Amygdala (tissue), 56 donors: ENCODE results near the gene MNT.

Source experiments
- DNase-seq, 56 donors: peaks; one replicate each; lab custom pipeline; 2025; lab: John Stamatoyannopoulos, UW

MNT gene

DNA sequence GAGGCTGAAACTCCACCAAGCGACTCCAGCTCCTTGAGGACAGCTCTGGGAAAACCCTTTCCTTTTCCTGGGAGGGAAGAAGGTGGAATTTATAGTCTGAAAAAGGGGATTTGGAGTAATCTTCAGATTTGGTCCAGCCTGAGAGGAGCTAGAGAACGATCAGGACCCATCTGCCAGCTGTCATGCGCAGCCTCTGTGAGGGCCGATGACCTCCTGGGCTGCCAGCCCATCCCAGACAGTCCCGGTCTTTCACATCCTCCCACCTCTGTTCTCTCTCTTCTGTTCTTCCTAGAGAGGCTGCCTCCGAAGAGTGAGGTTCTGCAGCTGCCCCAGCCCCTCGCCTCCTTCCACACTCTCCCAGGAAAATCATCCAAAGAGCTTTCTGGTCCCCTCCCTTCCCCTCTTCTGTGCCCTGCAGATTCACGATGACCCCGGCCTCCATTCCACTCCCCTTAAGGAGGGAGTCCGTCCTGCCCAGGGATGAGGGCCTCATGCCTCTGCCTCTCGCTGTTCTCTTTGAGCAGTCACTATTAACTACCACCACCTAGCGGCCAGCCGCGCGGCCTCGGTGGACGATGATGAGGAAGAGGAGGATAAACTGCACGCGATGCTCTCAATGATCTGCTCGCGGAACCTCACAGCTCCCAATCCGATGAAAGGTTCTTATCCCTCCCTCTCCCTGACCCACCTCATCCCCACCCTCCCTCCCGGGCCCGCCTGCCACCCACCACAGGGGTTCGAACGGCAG is 33.9 kb downstream of the MNT start:
- peak in 10 of 56 donors; percentile 15 to 56 (median 31) for DNase-seq

DNA sequence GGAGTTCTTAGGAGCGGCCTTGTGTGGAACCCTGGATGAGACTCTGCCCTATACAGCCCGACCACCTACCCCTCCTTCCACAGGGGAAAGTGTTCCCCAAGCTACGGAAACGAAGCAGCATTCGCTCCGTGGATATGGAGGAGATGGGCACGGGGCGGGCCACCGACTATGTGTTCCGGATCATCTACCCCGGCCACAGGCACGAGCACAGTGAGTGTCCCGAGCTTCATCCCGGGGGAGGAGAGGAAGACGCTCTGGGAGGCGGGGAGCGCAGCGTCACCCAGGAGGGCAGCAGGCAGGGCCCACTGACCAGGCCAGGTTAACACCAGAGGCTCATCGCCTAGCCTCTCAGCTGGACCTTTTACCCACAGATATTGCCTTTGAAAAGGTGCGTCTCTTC is 35.7 kb downstream of the MNT start:
- DNase-seq, result no peak

DNA sequence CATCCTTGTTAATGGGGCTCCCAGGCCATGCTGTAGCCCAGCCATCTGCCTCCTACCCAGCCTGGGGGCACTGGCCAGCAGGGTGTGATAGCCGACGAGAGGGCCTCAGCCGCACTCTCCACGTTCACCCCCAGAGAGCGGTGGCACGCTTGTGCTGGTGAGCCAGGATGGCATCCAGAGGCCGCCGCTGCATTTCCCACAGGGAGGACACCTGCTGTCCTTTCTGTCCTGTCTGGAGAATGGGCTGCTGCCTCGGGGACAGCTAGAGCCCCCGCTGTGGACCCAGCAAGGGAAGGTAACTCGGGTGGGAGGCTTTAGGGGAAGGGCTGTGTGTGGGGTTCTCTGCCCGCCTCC is 36.1 kb downstream of the MNT start:
- DNase-seq, result no peak

DNA sequence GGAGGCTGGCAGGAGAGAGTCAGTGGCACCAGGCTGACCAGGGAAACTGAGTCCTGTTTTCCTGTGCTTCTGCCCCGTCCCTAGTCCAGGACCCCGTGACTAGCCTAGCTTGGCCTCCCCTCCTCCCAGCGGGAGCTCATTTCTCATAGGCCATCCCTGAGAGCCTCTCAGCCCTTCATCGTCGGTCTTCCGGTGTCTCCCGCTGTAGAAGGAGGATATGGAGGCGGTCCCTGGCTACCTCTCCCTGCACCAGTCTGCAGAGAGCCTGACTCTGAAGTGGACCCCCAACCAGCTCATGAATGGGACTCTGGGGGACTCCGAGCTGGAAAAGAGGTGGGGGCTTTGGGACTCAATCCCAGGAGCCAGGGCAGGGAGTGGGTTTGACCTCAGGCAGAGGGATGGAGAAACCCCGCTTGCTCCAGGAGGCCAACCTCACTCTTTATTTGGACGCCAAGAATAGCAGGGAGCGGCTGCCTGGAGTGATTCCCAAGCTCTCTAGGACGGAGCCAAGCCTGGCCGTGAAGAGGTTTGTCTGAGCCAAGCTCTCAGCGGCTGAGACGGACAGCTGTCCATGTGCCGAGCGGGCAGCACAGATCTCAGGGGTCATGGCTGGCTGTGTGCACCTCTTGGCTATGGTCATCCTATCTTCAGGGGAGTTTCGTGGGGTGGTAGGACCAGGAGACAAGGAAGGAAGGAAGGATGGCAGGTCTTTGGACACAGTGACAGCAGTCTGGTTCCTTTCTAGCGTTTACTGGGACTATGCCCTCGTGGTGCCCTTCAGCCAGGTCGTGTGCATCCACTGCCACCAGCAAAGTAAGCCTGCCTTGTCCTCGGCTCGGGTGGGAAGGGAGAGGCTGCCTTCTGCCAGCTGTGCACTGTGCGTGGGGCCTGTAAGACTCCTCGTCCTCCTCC is 36.8 kb downstream of the MNT start:
- peak in 15 of 56 donors; percentile 8 to 57 (median 37) for DNase-seq

DNA sequence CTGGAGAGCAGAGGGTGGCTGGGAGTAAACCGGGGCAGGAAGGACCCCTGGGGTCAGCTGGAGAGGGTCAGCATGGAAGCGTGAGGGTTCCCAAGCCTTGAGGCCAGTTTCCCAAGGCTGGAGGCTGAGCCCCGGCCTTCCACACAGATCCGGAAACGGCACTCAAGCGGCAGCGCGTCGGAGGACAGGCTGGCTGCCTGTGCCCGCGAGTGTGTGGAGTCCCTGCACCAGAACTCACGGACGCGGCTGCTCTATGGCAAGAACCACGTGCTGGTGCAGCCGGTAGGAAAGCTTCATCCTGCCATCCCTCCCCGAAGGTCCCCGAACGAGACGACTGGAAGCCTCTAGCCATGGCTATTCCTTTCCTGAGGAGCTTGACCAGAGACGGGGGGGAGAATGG is 37.5 kb downstream of the MNT start:
- no peak for DNase-seq

DNA sequence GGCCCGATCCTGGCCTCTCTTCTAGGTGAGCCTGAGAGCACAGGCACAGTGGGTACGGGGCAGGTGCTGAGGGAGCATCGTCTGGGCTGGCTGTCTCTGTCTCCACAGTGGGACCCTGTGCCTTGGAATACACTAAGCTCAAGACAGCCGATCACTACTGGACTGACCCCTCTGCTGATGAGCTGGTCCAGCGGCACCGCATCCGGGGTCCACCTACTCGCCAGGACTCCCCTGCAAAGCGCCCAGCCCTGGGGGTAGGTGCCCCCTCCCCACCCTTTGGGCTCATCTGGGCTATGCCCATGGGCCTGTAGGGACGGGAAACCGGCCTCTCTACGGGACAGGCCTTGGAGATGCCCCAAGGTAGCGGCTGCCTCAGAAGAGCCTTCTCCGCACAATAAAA is 38.0 kb downstream of the MNT start:
- no peak for DNase-seq

DNA sequence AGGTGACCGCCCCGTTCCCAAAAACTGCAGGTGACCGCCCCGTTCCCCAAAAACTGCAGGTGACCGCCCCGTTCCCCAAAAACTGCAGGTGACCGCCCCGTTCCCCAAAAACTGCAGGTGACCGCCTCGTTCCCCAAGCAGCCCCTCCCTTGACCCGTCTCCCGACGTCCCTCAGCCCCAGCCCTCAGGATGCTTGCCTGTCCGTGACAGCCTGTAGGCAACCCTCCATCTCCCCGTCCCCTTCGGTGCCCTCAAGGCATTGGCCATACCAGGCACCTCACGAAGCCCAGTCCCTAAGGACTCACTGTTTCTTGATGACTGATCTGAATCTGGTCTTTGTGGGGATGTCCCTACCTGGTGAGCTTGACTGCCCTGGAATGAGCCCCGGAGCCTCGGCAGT is 38.4 kb downstream of the MNT start:
- DNase-seq, result no peak

DNA sequence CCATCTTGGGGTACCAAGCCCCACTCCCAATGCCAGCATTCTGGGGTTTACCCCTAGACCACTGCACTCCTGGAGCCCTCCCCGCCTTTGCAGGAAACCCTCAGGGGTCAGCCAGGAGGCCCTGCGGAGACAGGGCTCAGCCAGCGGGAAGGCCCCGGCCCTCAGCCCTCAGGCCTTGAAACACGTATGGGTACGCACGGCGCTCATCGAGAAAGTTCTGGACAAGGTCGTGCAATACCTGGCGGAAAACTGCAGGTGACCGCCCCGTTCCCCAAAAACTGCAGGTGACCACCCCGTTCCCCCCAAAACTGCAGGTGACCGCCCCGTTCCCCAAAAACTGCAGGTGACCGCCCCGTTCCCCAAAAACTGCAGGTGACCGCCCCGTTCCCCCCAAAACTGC is 38.8 kb downstream of the MNT start:
- DNase-seq, result no peak

DNA sequence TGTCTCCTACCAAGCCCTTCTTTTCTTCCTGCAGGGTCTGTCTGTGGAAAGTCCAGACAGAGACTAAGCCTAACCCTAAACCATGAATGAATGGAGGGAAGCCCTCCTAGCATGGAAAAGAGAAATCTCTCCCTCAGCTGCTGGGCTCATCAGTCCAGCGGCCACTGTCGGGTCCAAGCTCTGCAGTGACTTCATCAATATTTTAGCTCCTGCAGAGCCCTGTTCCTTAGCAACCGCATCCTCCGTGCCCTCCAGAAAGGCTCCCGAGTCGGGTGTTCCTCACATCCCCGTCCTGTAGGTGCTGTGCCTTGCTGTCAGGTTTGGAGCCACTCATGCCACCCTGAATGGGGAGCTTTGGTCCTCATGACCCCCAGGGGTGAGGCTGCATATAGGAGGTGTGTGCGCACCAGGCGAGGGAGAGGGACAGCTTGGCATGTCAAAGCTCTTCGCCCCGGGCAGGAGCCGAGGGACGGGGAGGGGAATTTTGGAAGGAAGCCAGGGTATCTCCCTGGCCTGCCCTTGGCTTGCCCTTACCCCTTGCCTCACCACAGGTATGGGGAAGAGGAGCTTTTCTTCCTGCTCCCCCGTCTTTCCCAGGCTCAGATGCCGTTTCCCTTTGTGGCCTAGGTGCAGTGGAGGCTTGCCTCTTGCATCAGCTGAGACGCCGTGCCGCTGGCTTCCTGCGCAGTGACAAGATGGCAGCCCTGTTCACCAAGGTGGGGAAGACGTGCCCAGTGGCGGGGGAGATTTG is 39.7 kb downstream of the MNT start:
- DNase-seq, result no peak

DNA sequence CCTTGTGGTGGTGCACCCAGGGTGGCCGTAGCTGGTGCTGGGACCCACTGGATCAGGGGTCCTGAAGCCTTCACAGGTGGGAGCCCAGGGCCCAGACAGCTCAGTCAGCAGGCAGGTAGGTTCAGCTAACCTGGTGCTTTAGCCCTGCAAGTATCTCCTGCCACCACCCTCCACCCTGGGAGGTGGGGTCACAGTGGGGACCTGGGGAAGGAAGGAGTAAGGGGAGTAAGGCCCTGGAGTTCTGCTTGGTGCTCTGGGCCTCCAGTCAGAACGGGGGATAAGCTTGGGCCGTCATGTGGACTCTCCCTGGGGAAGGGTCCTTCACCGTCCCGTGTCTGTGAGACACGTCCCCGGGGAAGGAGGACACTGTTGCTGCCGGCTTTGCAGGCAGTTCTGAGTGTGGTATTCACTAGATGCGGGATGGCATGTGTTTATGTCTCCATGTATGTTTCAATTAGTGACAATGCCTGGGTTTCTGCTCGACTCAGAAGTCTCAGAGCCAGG is 42.9 kb downstream of the MNT start:
- DNase-seq, result no peak

DNA sequence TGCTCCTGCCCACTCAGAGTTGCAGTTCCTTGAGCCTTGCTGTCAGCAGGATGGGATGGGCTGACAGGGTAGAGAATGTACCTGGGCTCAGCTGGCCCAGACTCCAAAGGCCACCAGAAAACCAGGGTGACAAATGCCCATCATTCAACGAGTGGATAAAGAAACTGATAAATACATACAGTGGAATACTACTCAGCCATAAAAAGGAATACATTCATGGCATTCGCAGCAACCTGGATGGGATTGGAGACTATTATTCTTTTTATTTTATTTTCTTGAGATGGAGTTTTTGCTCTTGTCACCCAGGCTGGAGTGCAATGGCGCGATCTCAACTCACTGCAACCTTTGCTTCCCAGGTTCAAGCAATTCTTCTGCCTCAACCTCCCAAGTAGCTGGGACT is 43.6 kb downstream of the MNT start:
- DNase-seq, result no peak

DNA sequence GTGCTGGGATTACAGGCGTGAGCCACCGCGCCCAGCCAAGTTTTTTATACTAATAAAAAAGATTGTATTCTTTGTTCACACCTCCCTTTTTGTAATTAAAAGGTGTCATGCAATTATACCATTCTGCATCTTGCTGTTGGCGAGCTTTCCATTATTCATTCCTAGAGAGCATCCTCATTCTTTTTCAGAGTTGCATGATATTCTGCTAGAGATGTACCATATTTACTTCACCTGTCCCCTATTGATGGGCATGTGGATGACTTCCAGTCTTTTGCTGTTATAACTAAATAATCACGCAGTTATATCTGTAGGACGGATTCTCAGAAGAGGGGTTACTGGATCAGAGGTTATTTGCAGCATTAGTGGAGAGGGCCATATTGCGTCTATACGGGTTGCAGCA is 46.5 kb downstream of the MNT start:
- DNase-seq, result no peak

DNA sequence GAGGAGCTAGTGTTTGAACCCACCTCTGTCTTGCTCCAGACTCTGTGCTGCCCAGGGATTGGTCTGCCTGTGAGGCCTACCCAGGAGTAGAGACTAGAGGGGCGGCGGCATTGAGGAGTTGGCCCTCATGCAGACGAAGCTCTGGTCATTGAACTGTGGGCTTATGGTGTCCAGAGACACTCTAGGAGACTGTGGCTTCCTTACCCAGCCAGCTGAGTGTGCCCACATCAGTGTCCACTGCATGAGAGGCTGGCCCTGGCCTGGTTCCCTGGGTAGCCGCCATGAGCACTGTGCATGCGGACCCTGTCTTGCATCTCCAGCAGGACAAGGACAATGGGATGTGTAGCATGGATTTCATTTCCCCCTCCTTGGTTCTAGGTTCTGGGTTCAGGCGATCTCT is 49.6 kb downstream of the MNT start:
- DNase-seq, result no peak

DNA sequence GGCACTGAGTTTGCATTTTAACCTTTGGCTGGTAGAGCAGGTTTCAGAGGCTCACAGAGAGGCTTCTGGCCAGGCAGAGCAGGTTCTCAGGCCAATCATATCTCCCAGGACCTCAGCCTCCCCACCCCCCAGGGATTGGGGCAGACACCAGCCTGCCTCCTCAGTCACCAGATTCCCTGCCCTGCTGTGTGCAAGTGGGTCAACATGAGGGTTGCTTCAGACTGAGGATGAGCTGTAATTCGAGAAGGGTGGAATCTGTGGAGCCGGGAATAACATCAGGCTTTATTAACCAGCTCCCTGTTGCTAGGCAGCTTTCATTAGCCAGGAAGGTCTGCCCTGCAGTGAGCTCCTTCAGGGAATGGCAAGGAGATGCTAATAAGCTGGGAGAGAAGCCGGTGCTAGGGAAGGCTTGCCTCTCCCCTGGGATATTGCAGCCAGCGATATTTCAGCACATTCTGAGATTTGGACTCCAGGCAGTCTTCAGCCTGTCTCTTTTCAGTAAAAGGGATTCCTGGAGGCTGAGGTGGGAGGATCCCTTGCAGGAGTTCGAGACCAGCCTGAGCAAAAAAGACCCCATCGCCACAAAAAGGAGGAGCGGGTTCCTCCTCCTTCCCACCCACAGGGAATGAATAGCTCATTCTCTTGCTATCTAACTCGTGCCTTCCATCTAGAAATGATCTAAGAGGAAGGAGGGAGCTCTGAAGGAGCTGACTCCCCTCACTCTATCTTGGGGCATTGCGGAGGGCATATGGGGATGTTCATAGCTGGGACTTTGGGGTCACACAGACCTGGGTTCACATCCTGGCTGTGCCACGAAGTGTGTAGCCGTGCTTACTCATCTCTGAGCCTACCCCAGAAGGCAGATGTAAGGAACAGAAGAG is 52.8 kb downstream of the MNT start:
- peak in 27 of 56 donors; percentile 9 to 76 (median 38) for DNase-seq

DNA sequence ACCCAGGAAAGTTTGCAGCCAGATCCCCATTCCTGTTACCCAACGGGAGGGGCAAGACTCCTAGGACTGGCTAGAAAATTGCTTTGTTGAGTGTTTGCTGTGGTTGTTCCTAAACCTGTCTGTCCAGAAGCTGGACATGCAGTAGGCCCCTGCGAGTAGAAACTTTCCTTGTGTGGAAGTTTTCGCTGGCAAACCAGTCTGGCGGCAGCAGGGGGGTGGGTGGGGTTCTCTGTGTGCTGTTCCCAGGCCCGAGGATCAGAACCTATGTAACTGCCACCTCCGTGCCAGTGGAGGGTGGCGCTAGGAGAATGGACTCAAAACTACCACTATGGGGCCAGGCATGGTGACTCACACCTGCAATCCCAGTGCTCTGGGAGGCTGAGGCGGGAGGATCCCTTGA is 54.4 kb downstream of the MNT start:
- DNase-seq, result no peak

DNA sequence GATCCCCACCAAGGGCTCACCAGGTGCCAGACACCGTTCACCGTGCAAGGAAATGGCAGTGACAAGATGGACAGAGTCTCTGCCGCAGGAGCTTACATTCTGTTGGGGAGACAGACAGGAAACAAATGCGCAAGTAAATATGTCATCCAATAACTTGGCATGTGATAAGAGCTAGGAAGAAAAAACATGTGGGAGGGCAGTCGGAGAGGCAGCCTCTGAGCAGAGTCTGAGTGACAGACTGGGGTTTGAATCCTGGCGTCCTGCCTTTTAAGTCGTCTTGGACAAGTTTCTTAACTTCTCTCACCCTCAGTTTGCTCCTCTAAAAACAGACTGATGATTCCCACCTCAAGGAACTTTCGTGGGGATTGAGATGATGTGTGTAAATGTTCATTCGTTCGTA is 56.3 kb downstream of the MNT start:
- peak in 1 of 56 donors; percentile 25 for DNase-seq

DNA sequence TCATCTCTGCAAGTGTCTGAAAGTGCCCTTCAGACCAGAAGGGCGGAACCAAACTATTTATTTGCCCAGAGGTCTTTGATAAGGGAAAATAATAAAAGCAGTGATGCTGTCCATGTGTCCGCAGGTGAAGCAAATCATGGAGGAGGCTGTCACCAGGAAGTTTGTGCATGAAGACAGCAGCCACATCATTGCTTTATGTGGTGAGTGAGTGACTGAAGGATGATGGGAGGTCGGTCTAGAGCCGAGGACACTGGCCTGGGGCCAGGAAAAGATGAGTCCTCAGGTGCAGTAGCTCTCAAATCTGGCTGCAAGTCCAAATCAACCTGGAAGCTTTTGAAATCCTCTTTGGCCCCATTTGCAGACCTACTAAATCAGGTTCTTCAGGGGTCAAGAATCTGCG is 57.4 kb downstream of the MNT start:
- no peak for DNase-seq

DNA sequence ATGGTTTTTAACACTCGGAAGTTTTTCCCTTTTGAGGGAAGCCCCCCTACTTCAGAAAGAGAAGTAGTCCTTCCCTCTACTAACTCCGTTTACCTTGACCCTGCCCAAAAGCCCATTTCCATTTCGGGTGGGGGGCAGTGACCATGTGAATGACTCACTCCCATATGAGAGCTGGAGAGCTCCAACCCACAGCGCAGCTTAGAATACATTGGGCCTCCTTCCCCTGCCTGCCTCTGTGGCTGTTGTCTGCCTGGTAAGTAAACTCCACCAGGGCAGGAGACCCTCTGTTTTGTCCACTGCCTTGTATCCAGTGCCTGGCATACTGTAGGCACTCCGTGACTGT is 62.6 kb downstream of the MNT start:
- peak in 6 of 56 donors; percentile 15 to 58 (median 30) for DNase-seq

DNA sequence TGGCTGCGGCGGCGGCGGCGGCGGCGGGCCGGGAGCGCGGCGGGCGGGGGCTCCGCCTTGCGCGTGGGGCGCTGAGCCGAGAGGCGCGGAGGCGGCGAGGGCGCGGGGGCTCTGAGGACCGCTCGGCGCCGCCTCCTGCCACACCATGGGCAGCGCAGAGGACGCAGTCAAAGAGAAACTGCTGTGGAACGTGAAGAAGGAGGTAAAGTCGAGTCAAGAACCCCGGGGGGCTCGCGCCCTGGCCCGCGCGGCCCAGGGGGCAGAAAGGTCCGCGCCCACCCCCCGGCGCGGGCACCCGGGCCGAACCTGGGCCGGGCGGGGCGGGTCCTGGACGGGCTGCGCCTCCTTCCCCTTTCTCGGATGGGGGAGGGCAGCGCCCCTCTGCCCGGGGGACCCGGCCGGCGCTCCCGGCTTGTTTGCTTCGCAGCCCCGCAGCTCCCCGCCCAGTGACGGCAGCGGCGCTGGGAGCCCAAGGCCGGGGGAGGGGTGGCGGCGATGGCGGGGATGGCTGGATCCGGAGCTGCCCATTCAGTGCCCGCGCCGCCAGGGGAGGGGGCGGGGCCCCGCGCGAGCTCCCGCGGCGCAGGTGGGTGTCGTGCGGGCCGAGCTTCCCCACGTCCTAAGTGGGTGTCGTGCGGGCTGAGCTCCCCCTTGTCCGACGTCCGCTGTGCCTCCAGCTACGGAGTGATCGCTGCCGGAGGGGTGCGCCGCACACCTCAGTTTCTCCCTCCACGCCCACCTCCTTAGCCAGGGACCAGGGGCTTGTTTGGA is 63.1 kb downstream of the MNT start:
- peak in 38 of 56 donors; percentile 4 to 76 (median 43) for DNase-seq
